Activated T-helper 2 cell treated with anti-CD3 and anti-CD28 coated beads, Interferon-gamma antibody, Interleukin-2, Interleukin-4, amounts not matched to agents 10 μg/mL and 5 μg/mL and 100 μg/mL, durations not matched to agents 14 hours and 24 hours and 36 hours (primary cell): ENCODE results near the gene SRSF3. TPM values are rescaled to one million over a fixed set of nuclear protein-coding genes. Genes with fewer than 3 reads are reported as not detected.
"Not testable (repeated sequence)": the region's sequence is repeated elsewhere in the genome, so short reads cannot be mapped to it uniquely, and the experiment has no call there.

Experiments used
- DNase-seq: peaks from one replicate; pipeline ENCODE4 v3.0.0; 2021; ENCODE audit warnings: low spot score
- H3K27ac Mint-ChIP-seq: one replicate; pipeline ENCODE4 v1.8.0; 2021; ENCODE audit warnings: mixed read lengths
- H3K27me3 Mint-ChIP-seq: one replicate; pipeline ENCODE4 v1.8.0; 2021; ENCODE audit warnings: low read depth, mixed read lengths
- H3K36me3 Mint-ChIP-seq: one replicate; pipeline ENCODE4 v1.8.0; 2021; ENCODE audit warnings: low read depth, mixed read lengths
- H3K4me1 Mint-ChIP-seq: one replicate; pipeline ENCODE4 v1.8.0; 2021; ENCODE audit warnings: low read depth, mixed read lengths
- H3K4me3 Mint-ChIP-seq: one replicate; pipeline ENCODE4 v1.8.0; 2021; ENCODE audit warnings: low read depth, mild to moderate bottlenecking, moderate library complexity, mixed read lengths
- H3K9me3 Mint-ChIP-seq: one replicate; pipeline ENCODE4 v1.8.0; 2021; ENCODE audit warnings: mixed read lengths
- intact Hi-C: fragments of 100-400 bp; cut with micrococcal nuclease; formaldehyde crosslinking; loops from one replicate; pipeline ENCODE4 v1.15.1; 2023
- total RNA-seq: library from RNA; stranded (reverse); gene quantifications from 2 replicates; pipeline ENCODE4 v1.2.3, GENCODE V29; 2022

SRSF3 gene
- total RNA-seq, 1 donor from 2014 or later, result 512 TPM

DNA sequence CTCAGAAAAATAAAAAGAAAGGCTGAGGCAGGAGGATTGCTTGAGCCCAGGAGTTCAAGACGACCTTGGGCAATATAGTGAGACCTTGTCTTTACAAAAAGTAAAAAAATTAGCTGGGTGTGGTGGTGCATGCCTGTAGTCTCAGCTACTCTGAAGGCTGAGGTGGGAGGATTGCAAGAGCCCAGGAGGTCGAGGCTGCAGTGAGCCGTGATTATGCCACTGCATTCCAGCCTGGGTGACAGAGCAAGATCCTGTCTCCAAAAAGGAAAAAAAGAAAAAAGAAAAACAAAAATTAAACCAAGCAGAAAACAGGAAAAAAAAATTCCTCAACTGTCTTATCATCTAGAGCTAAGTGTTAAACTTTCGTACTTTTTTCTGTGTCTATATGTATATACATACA is 12.4 kb upstream of the SRSF3 start:
- H3K4me1 Mint-ChIP-seq, result peaks cover 3% of the 10 kb centered on the region
- DNase-seq, result no peak
- no peaks in the 10 kb centered on the region for H3K36me3 Mint-ChIP-seq
- H3K27ac Mint-ChIP-seq, result no peak overlapping the region
- intact Hi-C loops, result no loop called here
- no peak overlapping the region for H3K4me3 Mint-ChIP-seq
- H3K27me3 Mint-ChIP-seq, result peaks cover 2% of the 10 kb centered on the region
- no peaks in the 10 kb centered on the region for H3K9me3 Mint-ChIP-seq

DNA sequence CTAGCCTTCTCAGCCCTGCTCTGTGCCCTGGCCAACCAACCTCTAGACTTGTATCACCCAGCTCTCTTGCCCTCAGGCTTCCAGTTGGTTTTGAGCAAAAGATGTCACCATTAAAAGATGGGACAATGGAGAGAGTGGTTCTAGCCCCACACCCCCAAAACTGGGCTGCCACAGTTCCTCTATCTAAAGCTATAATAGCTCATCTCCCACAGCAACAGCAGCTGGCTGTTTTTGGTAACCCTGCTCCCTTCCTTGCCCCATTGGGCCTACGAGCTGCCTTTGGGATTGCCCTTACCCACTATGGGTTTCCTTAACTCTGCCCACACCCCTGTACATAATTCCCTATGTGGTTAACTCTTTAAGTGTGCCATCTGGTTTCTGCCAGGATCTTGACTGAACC is 7.6 kb upstream of the SRSF3 start:
- Mint-ChIP-seq H3K27ac (no peak overlapping the region), H3K36me3 (no peaks in the 10 kb centered on the region), H3K27me3 (peaks cover 2% of the 10 kb centered on the region), H3K4me3 (no peak overlapping the region), H3K4me1 (no peaks in the 10 kb centered on the region), H3K9me3 (no peaks in the 10 kb centered on the region)
- intact Hi-C loops, result no loop called here
- no peak for DNase-seq

DNA sequence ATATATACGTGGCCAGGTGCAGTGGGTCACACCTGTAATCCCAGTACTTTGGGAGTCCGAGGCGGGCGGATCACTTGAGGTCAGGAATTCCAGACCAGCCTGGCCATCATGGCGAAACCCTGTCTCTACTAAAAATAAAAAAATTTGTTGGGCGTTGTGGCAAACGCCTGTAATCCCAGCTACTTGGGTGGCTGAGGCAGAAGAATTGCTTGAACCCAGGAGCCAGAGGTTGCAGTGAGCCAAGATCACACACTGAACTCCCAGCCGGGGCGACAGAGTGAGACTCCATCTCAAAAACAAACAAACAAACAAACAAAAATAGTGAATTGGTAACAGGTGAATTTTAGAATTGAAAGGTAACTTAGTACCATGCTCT is 5.1 kb upstream of the SRSF3 start:
- H3K4me1 Mint-ChIP-seq, H3K27me3 Mint-ChIP-seq, H3K4me3 Mint-ChIP-seq, DNase-seq, intact Hi-C loops, H3K36me3 Mint-ChIP-seq, H3K9me3 Mint-ChIP-seq, H3K27ac Mint-ChIP-seq: not testable (repeated sequence)

DNA sequence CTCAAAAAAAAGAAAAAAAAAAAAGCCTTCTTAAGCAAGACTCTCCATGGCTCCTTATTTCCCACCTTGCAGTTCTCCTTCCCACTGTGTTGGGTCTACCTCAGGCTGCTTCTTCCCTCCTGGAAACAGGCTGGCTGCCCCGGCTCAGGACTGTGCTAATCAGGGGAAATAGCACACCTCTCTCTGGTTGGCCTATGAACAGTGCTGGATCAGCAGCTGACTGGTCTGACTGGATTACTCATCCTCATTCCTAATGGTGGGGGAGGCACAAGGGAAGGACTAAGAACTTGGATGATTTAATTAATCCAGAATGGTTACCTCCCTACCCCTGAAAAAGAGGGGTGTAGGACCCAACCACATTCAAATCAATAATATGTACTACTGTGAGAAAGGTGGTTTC is 3.9 kb upstream of the SRSF3 start:
- Mint-ChIP-seq H3K27me3 (no peaks in the 10 kb centered on the region), H3K27ac (no peak overlapping the region), H3K36me3 (peaks cover 12% of the 10 kb centered on the region), H3K9me3 (no peaks in the 10 kb centered on the region), H3K4me1 (peaks cover 10% of the 10 kb centered on the region), H3K4me3 (no peak overlapping the region)
- intact Hi-C loops, result loop anchor here (5.0 to 10.0 kb wide), 2 partner anchors 168 to 1835 kb away; partner anchors contain the start of gene SNRPC
- no peak for DNase-seq

DNA sequence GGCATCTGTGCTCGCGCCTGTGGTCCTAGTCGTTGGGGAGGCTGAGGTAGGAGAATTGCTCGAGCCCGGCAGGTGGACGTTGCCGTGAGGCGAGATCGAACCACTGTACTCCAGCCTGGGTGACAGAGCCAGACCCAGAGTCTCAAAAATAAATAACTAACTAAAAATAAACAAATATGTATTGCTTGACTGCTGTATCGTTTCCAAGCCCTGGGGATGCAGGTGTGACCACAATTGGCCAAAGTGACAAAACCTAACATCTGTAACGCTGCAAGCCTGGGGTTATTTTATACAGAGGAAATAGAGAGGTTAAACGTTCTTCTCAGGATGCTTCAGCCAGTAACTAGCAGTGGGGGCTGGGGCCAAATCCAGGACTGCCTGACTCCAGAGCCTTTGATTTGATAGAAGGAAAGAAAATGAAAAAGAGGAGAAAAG is 1.9 kb upstream of the SRSF3 start:
- DNase-seq, result no peak
- H3K36me3 Mint-ChIP-seq, result peaks cover 32% of the 10 kb centered on the region
- peak overlapping the region; percentile 59 for H3K4me3 Mint-ChIP-seq
- H3K9me3 Mint-ChIP-seq, result no peaks in the 10 kb centered on the region
- intact Hi-C loops, result loop anchor here (5.0 to 10.0 kb wide), 2 partner anchors 170 to 1837 kb away; partner anchors contain the start of gene SNRPC
- peaks cover 13% of the 10 kb centered on the region for H3K4me1 Mint-ChIP-seq
- H3K27me3 Mint-ChIP-seq, result no peaks in the 10 kb centered on the region
- peak overlapping the region; percentile 71 for H3K27ac Mint-ChIP-seq

DNA sequence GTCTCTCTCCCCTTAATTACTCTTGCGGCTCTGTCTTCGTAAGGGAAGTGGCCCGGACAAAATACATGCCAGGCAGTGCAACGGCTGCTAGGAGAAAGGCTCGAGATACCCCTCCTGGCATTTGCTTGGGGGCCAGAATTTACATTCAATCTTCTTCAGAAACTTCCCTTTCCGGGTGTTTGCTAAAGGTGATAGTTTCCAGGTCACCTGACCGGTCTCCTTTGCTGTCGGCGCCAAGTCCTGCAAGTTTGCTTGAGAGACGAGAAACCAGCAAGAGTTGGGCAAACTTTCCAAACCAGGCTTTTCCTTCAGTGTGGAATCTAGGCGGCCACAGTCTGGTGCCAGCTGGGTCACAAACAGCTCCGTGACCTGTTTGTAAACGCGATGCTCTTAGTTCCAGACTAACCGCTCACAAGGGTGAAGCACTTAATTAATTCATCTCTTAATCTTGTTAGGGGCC is 563 bp upstream of the SRSF3 start:
- no peak for DNase-seq
- H3K9me3 Mint-ChIP-seq, result no peaks in the 10 kb centered on the region

DNA sequence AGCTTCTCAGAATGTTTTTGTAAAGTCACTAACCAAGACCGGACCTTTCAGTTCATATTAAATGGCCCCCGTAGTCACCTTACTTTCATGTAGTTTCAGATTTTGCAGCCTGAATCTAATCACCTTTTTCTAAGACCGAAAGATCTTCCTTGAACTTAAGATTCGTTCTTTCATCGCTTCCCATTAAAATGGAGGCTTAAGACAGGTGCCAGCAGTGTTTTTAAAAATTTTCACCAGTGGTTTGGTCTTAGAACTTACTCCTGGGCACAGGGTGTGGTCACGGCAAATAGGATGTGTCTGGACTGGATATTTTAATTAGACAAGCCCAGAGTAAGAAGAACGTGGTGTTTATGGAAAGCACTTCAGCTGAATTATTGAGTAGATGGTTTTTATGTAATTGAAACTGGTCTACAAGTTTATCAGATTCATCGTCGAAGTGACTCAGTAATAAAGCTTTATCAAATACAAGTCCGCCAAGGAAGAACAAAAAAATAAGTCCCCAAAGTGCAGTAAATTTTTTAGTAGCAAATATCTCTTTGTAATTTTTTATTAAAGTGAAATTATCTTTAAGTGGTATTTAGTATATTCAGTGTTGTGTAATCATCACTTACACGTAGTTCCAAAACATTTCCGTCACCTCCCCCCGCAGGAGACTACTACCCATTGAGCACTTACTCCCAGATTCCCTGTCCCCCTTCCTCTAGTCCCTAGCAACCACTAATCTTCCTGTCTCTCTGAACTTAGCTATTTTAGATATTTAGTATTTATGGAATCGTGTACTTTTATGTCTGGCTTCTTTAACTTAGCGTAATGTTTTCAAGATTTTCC is 868 bp downstream of the SRSF3 start:
- Mint-ChIP-seq H3K9me3 (no peaks in the 10 kb centered on the region), H3K4me3 (peak overlapping the region; percentile 96), H3K27ac (peak overlapping the region; percentile 99), H3K27me3 (no peaks in the 10 kb centered on the region), H3K4me1 (peaks cover 33% of the 10 kb centered on the region), H3K36me3 (peaks cover 60% of the 10 kb centered on the region)
- intact Hi-C loops, result loop anchor here (1.0 to 10.0 kb wide), 6 partner anchors 48 to 1840 kb away; partner anchors contain the start of genes CDKN1A, MAPK14, SNRPC and STK38
- no peak for DNase-seq

More for the DNA sequence above, 563 bp upstream of the SRSF3 start:
- intact Hi-C loops, result loop anchor here (1.0 to 10.0 kb wide), 5 partner anchors 46 to 1839 kb away; partner anchors contain the start of genes CDKN1A, SNRPC and STK38
- H3K4me1 Mint-ChIP-seq, result peaks cover 20% of the 10 kb centered on the region
- H3K36me3 Mint-ChIP-seq, result peaks cover 46% of the 10 kb centered on the region
- H3K27ac Mint-ChIP-seq, result peak overlapping the region; percentile 99
- peak overlapping the region; percentile 96 for H3K4me3 Mint-ChIP-seq
- H3K27me3 Mint-ChIP-seq, result no peaks in the 10 kb centered on the region

DNA sequence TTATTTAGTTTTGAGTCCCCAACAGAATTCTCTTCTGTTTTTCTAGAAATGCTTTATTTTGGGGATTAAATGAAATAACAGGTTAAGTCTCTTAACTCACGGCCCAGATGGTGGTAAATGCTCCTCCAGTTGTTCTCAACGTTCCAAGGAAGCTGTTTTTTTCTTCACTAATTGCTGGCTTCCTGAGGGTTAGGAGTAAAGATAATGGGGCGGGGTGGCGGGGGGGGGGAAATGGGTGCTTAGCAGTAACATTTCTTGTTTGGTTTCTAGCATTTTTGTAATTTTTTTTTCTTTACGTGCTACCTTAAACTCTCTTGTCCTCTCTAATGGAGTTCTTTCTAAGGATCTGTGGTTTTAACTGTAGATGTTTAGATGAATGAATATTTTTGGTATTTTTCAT is 2.2 kb downstream of the SRSF3 start:
- no peak for DNase-seq
- Mint-ChIP-seq H3K4me1 (peaks cover 41% of the 10 kb centered on the region), H3K27me3 (no peaks in the 10 kb centered on the region), H3K4me3 (peak overlapping the region; percentile 96), H3K27ac (peak overlapping the region; percentile 99), H3K9me3 (no peaks in the 10 kb centered on the region), H3K36me3 (peaks cover 73% of the 10 kb centered on the region)
- intact Hi-C loops, result loop anchor here (5.0 to 10.0 kb wide), 2 partner anchors 569 to 1842 kb away; partner anchors contain the start of genes MAPK14 and SNRPC

DNA sequence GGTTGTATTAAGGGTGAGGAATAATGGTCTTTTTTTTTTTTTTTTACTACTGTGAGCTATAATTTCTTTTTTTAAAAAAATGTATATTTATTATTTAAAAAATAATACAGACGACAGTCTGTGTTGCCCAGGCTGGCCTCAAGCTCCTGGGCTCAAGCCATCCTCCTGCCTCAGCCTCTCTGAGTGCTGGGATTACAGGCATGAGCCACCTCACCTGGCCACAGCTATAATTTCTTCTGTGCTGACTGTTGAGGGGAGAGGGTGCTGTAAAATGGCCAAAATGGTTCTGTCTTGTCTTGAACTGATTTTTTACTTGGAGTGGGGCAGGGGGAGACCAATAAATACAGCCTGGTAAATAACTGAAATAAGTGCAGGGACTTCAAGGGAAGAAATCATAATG is 3.6 kb downstream of the SRSF3 start:
- Mint-ChIP-seq H3K4me3 (peak overlapping the region; percentile 96), H3K27ac (peak overlapping the region; percentile 48), H3K27me3 (no peaks in the 10 kb centered on the region), H3K9me3 (no peaks in the 10 kb centered on the region), H3K4me1 (peaks cover 48% of the 10 kb centered on the region), H3K36me3 (peaks cover 87% of the 10 kb centered on the region)
- DNase-seq, result no peak
- intact Hi-C loops, result loop anchor here (5.0 to 10.0 kb wide), 2 partner anchors 570 to 1843 kb away; partner anchors contain the start of genes MAPK14 and SNRPC

DNA sequence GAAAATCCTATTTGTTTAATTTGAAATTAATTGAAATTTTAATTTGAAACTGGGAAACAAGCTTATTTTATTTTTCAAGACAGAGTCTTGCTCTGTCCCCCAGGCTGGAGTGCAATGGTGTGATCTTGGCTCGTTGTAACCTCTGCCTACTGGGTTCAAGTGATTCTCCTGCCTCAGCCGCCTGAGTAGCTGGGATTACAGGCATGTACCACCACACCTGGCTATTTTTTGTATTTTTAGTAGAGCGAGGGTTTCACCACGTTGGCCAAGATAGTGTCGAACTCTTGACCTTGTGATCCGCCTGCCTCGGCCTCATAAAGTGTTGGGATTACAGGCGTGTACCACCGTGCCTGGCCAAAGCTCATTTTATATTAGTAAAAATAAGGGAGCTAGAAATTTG is 4.2 kb downstream of the SRSF3 start:
- Mint-ChIP-seq H3K27ac (peak overlapping the region; percentile 18), H3K4me3 (peak overlapping the region; percentile 96), H3K9me3 (no peaks in the 10 kb centered on the region), H3K4me1 (peaks cover 46% of the 10 kb centered on the region), H3K36me3 (peaks cover 93% of the 10 kb centered on the region), H3K27me3 (no peaks in the 10 kb centered on the region)
- no peak for DNase-seq
- intact Hi-C loops, result loop anchor here (5.0 to 10.0 kb wide), 2 partner anchors 571 to 1844 kb away; partner anchors contain the start of genes MAPK14 and SNRPC

DNA sequence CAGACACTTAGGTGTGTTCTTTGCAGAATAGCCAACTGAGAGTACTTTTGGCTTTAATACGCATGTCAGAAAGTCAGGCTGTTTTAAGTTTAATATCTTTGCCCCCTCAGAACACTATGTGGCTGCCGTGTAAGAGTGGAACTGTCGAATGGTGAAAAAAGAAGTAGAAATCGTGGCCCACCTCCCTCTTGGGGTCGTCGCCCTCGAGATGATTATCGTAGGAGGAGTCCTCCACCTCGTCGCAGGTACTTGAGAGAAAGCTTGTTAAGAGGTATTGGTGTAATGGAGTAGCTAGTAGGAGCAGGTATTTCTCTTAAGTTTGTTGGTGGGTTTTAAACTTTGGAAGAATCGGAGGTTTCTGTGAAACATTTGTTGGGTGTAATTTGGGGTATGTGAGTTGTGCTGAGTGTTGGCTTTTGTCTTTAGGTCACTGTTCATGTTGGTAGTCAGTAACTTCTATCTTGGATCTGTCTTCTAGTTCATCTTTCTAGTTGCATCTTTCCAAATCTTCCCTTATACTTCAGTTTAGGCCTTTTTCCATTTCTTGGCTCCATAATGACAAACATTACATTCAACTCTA is 4.7 kb downstream of the SRSF3 start:
- intact Hi-C loops, result loop anchor here (5.0 to 10.0 kb wide), 2 partner anchors 572 to 1844 kb away; partner anchors contain the start of genes MAPK14 and SNRPC
- peaks cover 44% of the 10 kb centered on the region for H3K4me1 Mint-ChIP-seq
- H3K4me3 Mint-ChIP-seq, result peak overlapping the region; percentile 96
- H3K36me3 Mint-ChIP-seq, result peaks cover 98% of the 10 kb centered on the region
- no peak for DNase-seq
- H3K27me3 Mint-ChIP-seq, result no peaks in the 10 kb centered on the region
- H3K27ac Mint-ChIP-seq, result peak overlapping the region; percentile 65
- H3K9me3 Mint-ChIP-seq, result no peaks in the 10 kb centered on the region

DNA sequence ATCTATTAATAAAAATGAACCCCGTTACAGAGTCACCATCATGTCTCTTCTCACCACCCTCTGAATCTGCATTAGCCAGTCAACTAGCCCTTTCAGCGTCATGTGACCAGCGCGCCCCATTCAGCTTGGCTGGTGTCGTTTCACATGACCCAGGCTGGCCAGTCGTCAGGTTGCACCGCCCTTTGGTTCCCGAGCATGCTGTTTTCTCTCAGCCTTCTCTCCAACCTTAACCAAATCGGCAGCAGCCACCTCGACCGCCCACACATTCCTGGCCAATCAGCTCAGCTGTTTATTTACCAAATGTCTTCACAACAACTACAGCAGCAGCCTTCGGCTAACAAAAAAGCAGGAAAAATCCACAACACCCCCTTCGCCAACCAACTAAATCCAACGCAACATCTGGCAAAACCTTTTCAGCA is 5.6 kb downstream of the SRSF3 start:
- peak; percentile 49 for DNase-seq
- Mint-ChIP-seq H3K4me1 (peaks cover 53% of the 10 kb centered on the region), H3K4me3 (peak overlapping the region; percentile 96), H3K36me3 (peaks cover 99% of the 10 kb centered on the region), H3K27me3 (no peaks in the 10 kb centered on the region), H3K27ac (peak overlapping the region; percentile 72), H3K9me3 (no peaks in the 10 kb centered on the region)
- intact Hi-C loops, result loop anchor here (5.0 to 10.0 kb wide), 2 partner anchors 572 to 1845 kb away; partner anchors contain the start of genes MAPK14 and SNRPC
